Measurements from ENCODE around the gene ADIRF.

Gene ADIRF

GRCh38 chr10:86941426-86941825, 26.9 kb upstream of the ADIRF start:
- TF ChIP-seq EGR1 (IDR thresholded peaks at IDR 0.05): no peak
- TF ChIP-seq RAD21 (IDR thresholded peaks at IDR 0.05; ENCODE audit: low read depth): no peak

- no peak for TF ChIP-seq ZBTB7A (IDR thresholded peaks at IDR 0.05; ENCODE audit: low read depth)
- TF ChIP-seq FOXM1 (IDR thresholded peaks at IDR 0.05; ENCODE audit: borderline replicate concordance, low read depth): no peak
- no peak for TF ChIP-seq MAX (IDR thresholded peaks at IDR 0.05)
- no peak for TF ChIP-seq EP300 (IDR thresholded peaks at IDR 0.05; ENCODE audit: borderline replicate concordance)
- no peak for TF ChIP-seq TAF1 (IDR thresholded peaks at IDR 0.05; ENCODE audit: low read depth)
- TF ChIP-seq TEAD4 (IDR thresholded peaks at IDR 0.05): no peak
- no peak for TF ChIP-seq NFIC (IDR thresholded peaks at IDR 0.05)
- TF ChIP-seq TCF12 (IDR thresholded peaks at IDR 0.05; ENCODE audit: low read depth): no peak
- TF ChIP-seq CEBPB (IDR thresholded peaks at IDR 0.05): no peak
- TF ChIP-seq USF1 (IDR thresholded peaks at IDR 0.05): no peak
- no peak for TF ChIP-seq YY1 (IDR thresholded peaks at IDR 0.05; ENCODE audit: low read depth)
- TF ChIP-seq RAD21 (IDR thresholded peaks at IDR 0.05; ENCODE audit: low read depth): no peak
- TF ChIP-seq CREB1 (IDR thresholded peaks at IDR 0.05; ENCODE audit: low read depth): no peak
- no peak for TF ChIP-seq EGR1 (IDR thresholded peaks at IDR 0.05)
- TF ChIP-seq REST (IDR thresholded peaks at IDR 0.05; ENCODE audit: low read depth): no peak
These were observed 26.3 kb upstream of the ADIRF start for GRCh38 chr10:86941991-86942421.

- no peak for TF ChIP-seq TAF1 (IDR thresholded peaks at IDR 0.05; ENCODE audit: low read depth)
- TF ChIP-seq CEBPB (IDR thresholded peaks at IDR 0.05): no peak
- no peak for TF ChIP-seq TCF12 (IDR thresholded peaks at IDR 0.05; ENCODE audit: low read depth)
- no peak for TF ChIP-seq CREB1 (IDR thresholded peaks at IDR 0.05; ENCODE audit: low read depth)
- no peak for TF ChIP-seq ZBTB7A (IDR thresholded peaks at IDR 0.05; ENCODE audit: low read depth)
- TF ChIP-seq REST (IDR thresholded peaks at IDR 0.05; ENCODE audit: low read depth): no peak
- TF ChIP-seq FOXM1 (IDR thresholded peaks at IDR 0.05; ENCODE audit: borderline replicate concordance, low read depth): no peak
- TF ChIP-seq YY1 (IDR thresholded peaks at IDR 0.05; ENCODE audit: low read depth): no peak
- TF ChIP-seq EGR1 (IDR thresholded peaks at IDR 0.05): no peak
- no peak for TF ChIP-seq NFIC (IDR thresholded peaks at IDR 0.05)
- no peak for TF ChIP-seq TEAD4 (IDR thresholded peaks at IDR 0.05)
- no peak for TF ChIP-seq RAD21 (IDR thresholded peaks at IDR 0.05; ENCODE audit: low read depth)
These were observed 25.6 kb upstream of the ADIRF start for GRCh38 chr10:86942441-86943315.

- TF ChIP-seq CEBPB (IDR thresholded peaks at IDR 0.05) (no peak), EGR1 (IDR thresholded peaks at IDR 0.05) (no peak), TEAD4 (IDR thresholded peaks at IDR 0.05) (no peak), RAD21 (IDR thresholded peaks at IDR 0.05; ENCODE audit: low read depth) (no peak), ZBTB7A (IDR thresholded peaks at IDR 0.05; ENCODE audit: low read depth) (no peak)
These were observed 24.8 kb upstream of the ADIRF start for GRCh38 chr10:86943316-86944030.

GRCh38 chr10:86944031-86944419, 24.3 kb upstream of the ADIRF start:
- TF ChIP-seq REST (IDR thresholded peaks at IDR 0.05; ENCODE audit: low read depth): no peak
- TF ChIP-seq TCF12 (IDR thresholded peaks at IDR 0.05; ENCODE audit: low read depth): no peak
- TF ChIP-seq USF1 (IDR thresholded peaks at IDR 0.05): no peak
- TF ChIP-seq RAD21 (IDR thresholded peaks at IDR 0.05; ENCODE audit: low read depth): no peak
- no peak for TF ChIP-seq EGR1 (IDR thresholded peaks at IDR 0.05)
- no peak for TF ChIP-seq TAF1 (IDR thresholded peaks at IDR 0.05; ENCODE audit: low read depth)
- no peak for TF ChIP-seq CREB1 (IDR thresholded peaks at IDR 0.05; ENCODE audit: low read depth)
- TF ChIP-seq YY1 (IDR thresholded peaks at IDR 0.05; ENCODE audit: low read depth): no peak

Data from Ishikawa (cell line).